Neural cell (in vitro differentiated cells): Measurements from ENCODE around the gene RARRES1.
"Not testable (repeated sequence)": the region's sequence is repeated elsewhere in the genome, so short reads cannot be mapped to it uniquely, and the experiment has no call there.

Experiments used
- CTCF ChIP-seq: fragments of 450-650 bp; IDR thresholded peaks from 2 replicates; pipeline ENCODE4 v1.5.1; 2014; ENCODE audit warnings: antibody characterized with exemption, mild to moderate bottlenecking, moderate library complexity; ENCODE audit not compliant: poor library complexity, severe bottlenecking
- EP300 ChIP-seq: fragments of 450-650 bp; conservative IDR thresholded peaks from 2 replicates; pipeline ENCODE4 v1.6.1; 2014; ENCODE audit warnings: antibody characterized with exemption, mild to moderate bottlenecking, moderate library complexity; ENCODE audit not compliant: poor library complexity, severe bottlenecking
- EZH2 ChIP-seq: fragments of 200-600, 300-800 bp; shearing (Covaris generic), sonication (generic); IDR thresholded peaks from 2 replicates; pipeline ENCODE4 v1.6.1; 2014; ENCODE audit warnings: antibody characterized with exemption, low read length, borderline replicate concordance, mild to moderate bottlenecking; ENCODE audit not compliant: insufficient read depth, poor library complexity, severe bottlenecking
- MXI1 ChIP-seq: fragments of 450-650 bp; conservative IDR thresholded peaks from 2 replicates; pipeline ENCODE4 v1.6.1; 2014; ENCODE audit warnings: antibody characterized with exemption, mild to moderate bottlenecking; ENCODE audit not compliant: poor library complexity, severe bottlenecking
- POLR2AphosphoS5 ChIP-seq: IDR thresholded peaks from 2 replicates; pipeline ENCODE4 v1.6.1; 2012
- RAD21 ChIP-seq: fragments of 450-650 bp; conservative IDR thresholded peaks from 2 replicates; pipeline ENCODE4 v1.6.1; 2014; ENCODE audit warnings: antibody characterized with exemption, mild to moderate bottlenecking, moderate library complexity
- SMC3 ChIP-seq: fragments of 450-650 bp; conservative IDR thresholded peaks from 2 replicates; pipeline ENCODE4 v1.6.1; 2014; ENCODE audit warnings: antibody characterized with exemption, mild to moderate bottlenecking, moderate library complexity; ENCODE audit not compliant: poor library complexity
- TF ChIP-seq, protein P1 (sequence below): IDR thresholded peaks from 2 replicates; pipeline ENCODE4 v1.6.1; 2012; ENCODE audit warnings: borderline replicate concordance

- not testable (repeated sequence) for TF ChIP-seq RAD21, CTCF, EZH2, EP300, POLR2AphosphoS5, MXI1, SMC3
- TF ChIP-seq, protein P1, sequence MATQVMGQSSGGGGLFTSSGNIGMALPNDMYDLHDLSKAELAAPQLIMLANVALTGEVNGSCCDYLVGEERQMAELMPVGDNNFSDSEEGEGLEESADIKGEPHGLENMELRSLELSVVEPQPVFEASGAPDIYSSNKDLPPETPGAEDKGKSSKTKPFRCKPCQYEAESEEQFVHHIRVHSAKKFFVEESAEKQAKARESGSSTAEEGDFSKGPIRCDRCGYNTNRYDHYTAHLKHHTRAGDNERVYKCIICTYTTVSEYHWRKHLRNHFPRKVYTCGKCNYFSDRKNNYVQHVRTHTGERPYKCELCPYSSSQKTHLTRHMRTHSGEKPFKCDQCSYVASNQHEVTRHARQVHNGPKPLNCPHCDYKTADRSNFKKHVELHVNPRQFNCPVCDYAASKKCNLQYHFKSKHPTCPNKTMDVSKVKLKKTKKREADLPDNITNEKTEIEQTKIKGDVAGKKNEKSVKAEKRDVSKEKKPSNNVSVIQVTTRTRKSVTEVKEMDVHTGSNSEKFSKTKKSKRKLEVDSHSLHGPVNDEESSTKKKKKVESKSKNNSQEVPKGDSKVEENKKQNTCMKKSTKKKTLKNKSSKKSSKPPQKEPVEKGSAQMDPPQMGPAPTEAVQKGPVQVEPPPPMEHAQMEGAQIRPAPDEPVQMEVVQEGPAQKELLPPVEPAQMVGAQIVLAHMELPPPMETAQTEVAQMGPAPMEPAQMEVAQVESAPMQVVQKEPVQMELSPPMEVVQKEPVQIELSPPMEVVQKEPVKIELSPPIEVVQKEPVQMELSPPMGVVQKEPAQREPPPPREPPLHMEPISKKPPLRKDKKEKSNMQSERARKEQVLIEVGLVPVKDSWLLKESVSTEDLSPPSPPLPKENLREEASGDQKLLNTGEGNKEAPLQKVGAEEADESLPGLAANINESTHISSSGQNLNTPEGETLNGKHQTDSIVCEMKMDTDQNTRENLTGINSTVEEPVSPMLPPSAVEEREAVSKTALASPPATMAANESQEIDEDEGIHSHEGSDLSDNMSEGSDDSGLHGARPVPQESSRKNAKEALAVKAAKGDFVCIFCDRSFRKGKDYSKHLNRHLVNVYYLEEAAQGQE = not testable (repeated sequence)
These were observed 38.3 kb downstream of the RARRES1 start for GRCh38 chr3:158693866-158694456.
